GM19099 (cell line): Measurements from ENCODE around the gene ZNF865.

Source experiments
- POLR2A ChIP-seq: IDR thresholded peaks from 3 replicates; pipeline ENCODE4 v1.6.1; 2011; ENCODE audit warnings: low read depth; ENCODE audit not compliant: insufficient read length; ENCODE audit errors: extremely low read depth

The ZNF865 gene

DNA sequence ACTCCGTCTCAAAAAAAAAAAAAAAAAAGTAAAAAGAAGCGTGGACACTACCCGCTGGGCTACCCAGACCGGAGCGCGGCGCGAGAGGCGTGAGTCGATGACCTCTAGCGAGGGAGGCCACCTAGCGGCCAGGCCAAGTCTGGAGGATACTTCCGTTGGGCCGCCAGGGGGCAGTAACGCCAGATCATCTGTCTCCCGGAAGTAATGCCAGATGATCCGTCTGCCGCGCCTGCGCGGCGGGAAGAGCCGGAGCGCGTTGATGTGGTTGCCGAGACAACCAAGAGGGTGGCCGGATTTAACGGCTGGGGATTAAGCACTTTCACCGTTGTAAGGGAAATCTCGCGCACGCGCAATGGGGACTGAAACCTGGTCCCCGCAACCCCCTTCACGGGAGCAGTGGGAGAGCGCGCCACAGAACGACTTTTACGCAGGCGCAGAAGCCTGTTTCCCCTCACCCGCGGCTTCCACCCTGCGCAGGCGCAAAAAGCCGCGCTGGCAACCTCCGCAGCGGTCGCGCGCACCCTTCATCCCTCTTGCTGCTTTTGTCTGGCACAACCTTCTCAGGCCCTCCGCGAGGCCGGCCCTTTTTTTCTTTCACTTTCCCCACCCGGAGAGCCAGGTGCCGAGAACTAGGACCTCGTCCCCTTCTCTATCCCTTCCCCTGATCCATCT, 48.3 kb downstream of the ZNF865 start:
- TF ChIP-seq POLR2A = peak; percentile 92

DNA sequence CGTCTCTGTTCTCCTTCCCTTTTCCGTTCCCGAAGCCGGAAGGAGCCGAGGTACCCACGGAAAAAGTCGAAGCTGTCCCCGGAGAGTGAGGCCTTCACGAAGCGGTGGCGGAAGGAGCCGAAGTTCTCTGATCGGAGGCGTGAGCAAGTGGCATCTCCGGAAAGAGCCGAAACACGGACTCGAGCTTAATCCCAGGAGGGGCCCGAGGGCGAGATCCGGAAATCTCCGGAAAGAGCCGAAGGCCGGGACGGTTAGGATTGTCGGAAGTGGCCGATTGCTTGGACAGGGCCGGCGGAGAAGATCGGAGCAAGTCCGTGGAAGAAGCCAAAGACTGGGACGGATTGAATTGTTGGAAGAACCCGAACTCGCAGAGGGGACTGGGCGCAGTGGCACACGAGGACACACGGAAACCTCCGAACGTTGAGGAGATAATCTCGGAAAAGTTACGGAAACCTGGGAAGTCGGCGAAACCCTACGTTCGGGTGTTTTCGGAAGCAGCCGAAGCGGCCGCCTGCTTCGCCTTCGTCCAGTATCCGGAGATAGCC, 48.9 kb downstream of the ZNF865 start:
- no peak for TF ChIP-seq POLR2A

DNA sequence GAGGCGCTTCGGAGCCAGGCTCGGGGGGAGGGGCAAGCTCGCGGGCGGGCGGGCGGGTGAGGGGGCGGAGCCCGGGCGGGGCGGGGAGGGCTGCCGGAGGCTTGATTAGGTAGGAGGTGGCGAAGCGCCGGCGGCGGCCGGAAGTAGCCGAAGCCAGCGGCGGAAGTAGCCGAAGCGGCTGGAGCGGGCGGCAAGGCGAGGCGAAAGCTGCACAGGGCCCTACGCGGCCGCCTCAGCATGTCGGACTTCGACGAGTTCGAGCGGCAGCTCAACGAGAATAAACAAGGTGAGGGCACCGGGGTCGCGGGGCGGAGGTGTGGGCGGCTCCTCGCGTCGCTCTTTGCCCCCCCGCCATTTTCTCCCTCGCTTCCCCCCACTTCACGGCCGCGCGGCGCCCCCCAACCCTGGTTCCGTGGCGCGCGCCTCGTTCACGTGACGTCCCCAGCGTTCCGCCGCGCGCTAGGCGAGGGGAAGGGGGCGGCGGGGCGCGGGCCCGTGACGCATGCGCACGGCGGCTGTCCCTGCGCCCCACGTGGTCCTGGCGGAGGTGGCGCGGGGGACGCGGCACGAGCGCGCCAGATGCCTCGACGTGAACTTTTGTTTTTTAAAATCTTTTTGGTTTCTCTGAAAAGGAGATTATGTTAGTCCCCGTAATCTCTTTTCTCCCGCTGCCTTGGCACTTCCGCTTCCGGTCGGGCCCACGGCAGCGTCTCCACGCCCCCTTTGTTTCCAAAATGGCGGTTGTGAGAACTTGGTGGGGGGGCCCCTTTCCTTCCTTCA, 49.6 kb downstream of the ZNF865 start, which contains the start of gene U2AF2:
Gene U2AF2 (plus strand): TSS at position 168 of the 780 bp plus-strand sequence. CDS start 70 bp downstream, at position 238.
- peak; percentile 84 for TF ChIP-seq POLR2A

DNA sequence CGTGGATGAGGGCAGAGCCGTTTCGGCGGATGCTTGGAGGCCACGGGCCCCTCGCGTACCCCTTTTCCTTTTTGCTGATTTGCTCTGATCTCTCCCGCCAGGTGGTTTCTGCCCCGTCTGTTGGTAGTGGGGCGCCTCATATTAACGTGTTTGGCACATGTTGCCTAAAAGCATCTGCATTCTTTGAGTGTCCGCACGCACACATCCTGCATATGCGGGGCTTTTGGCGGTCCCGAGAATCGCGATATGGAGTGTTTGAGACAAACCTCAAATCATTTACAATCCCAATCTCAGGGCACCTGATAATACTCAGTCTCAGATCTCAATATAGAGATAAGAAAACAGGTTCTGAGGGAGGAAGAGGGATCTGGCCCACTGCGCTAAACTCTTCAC, 50.2 kb downstream of the ZNF865 start:
- TF ChIP-seq POLR2A = no peak

DNA sequence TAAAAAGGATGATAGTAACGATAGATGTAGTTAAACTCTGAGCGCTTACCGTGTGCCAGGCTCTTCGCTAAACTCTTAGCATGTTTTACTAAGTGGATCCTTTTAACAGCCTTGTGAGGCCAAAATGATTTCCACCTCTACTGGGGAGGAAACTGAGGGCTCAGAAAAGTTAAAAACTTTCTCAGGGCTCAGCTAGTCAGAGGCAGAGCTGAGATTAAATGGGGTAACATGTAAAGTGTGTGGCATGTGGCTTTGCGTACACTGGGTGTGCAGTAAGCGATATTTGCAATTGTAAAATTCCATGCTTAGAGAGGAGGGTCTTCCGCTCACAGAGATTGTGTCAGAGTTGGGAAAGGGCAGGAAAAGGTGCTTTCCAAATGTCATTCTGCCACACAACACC, 51.1 kb downstream of the ZNF865 start:
- no peak for TF ChIP-seq POLR2A

DNA sequence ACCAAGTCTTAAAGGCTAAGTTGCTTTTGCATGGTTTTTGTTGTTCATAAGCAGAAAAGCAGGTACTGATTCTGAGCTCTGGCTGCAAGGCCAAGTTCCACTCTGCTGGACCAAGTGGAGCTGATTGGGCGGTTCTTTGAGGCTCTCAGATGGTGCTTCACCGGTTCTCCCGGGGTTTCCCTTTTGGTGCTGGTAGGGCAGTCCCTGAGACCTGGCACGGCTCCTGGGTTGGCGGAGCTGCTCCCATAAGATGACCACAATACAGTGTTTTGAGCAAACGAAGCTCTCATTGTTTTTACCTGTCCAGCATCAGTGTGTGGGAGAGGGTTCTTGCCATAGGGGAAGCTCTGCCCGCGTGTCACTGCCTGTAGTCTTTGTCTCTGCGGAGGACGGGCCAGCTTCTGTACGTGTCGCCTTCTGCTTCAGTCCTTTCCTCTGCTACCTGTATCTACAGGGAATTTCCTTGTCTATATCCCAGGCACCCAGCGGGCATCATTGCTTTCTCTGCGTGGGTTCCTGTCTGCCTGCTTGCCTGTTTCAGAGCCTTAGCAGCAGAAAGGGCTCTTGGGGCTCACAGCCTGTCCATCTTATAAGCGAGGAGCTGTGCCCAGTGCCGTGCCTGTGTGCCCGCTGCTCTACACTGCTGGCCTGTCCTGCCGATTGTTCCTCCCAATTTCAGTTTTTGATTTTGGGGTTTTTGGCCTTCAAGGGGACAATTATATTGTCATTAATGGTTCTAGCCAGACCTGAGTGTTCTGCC, 51.7 kb downstream of the ZNF865 start:
- no peak for TF ChIP-seq POLR2A

DNA sequence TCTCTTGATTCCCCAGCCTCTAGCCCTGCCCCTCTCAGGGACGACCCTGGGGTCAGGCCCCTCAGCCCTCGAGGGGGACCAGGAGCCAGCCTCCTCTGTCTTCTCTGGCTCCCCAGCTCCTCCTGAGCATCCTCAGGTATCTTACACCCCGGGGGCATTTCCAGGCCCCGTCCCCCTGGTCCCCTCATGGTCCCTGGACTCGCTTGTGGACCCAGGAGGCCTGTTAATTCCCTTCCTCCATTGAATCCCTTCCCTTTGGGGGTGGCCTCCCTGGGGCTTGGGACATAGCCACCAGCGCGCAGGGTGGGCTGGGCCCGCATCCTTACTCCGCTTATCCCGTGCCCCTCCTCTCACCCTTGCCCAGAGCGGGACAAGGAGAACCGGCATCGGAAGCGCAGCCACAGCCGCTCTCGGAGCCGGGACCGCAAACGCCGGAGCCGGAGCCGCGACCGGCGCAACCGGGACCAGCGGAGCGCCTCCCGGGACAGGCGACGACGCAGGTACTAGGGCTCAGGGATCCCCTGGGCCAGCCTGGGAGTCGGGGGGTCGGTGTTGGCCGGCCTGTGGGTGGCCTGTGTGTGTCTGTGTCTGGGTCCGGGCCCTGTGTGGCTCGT, 53.5 kb downstream of the ZNF865 start:
- TF ChIP-seq POLR2A = no peak

DNA sequence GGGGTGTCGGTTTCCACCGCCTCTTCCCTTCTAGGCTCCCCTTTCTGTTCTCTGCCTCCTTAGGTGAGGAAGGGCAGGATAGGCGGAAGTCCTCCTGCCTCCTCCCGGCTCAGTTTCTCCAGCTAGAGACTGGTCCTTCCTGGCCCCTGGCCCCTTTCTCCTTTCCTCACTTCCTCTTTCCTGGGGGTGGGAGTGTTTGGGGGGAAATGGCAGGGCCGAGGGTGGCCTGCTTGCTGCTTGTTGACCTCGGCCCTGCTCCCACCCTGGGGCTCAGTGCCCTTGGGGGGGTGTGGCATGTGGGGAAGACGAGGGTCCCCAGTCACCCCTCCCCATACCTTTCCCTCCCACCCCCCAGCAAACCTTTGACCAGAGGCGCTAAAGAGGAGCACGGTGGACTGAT, 54.4 kb downstream of the ZNF865 start:
- no peak for TF ChIP-seq POLR2A

DNA sequence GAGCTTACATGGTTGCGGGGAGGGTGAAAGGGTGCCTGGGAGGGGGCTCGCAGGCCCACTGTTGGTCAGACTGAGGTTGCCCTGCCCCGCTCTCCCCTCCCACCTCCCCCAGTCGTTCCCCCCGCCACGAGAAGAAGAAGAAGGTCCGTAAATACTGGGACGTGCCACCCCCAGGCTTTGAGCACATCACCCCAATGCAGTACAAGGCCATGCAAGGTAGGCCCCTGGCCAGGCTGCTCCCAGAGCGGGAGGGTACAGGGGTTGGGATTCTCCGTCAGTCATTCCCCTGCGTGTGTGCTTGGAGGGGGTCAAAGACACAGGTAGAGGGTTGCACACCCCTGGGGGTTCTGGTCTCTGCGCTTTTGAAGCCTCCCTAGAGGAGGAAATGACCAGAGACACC, 55.0 kb downstream of the ZNF865 start:
- TF ChIP-seq POLR2A = no peak

DNA sequence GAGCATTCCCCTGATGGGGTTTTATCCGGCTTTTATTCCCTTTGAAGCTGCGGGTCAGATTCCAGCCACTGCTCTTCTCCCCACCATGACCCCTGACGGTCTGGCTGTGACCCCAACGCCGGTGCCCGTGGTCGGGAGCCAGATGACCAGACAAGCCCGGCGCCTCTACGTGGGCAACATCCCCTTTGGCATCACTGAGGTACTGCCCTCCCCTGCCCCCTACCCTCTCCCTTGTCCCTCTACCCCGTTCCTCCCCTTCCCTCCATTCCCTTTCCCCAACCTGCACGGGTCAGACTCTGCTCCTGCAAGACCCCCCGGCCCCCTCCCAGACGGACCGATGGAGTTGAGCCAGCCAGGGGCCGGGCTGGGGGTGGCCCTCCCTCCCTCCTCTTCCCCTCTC, 55.5 kb downstream of the ZNF865 start:
- no peak for TF ChIP-seq POLR2A

DNA sequence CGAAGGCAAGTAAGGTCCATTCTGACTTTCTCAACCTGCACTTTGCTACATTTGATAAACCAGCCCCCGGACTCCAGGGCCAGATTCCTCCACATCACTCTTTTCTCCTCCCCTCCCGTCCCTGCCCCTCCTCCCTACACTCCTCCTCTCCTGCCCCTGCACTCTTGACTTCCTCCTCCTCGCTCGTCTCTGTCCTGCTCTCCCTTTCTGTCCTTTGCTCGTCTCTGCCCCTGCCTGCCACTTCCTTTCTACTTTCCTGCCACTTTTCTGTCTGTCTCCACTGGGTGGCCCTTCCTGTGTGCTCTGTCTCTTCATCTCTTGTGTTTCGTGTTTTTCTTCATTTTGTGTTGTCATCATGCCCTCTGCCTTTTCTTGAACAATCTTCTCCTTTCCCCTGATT, 56.4 kb downstream of the ZNF865 start:
- TF ChIP-seq POLR2A = no peak

DNA sequence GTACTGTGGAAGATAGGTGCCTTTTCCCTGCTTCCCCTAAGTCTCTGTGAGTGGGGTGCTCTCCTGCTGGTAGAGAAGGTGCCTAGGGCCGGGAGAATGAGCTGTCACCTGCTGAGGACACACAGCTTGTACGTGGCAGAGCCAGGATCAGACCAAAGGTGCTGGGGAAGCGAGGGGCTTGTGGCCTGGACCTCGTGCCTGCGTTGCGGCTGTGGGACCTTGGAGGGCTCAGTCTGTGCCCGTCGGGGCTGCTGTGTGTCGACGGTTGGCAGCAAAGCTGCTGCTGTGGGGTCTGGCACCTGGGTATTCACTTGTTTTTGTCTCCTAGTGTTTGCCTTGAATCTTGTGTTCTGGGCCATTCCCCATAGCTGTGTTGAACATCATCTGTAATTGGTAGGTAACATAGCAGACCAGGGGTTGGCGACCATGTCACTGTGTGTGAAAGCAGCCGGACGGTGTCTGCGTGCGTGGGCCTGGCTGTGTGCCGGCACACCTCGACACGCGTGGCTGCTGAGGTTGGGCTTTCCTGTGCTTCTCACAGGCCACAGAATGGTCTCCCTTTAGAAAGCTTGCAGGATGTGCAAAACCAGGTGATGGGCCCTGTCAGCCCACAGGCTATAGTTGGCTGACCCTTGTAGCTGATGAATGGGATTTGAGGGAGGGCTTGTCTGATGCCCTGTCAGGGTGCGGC, 58.5 kb downstream of the ZNF865 start:
- TF ChIP-seq POLR2A = no peak

DNA sequence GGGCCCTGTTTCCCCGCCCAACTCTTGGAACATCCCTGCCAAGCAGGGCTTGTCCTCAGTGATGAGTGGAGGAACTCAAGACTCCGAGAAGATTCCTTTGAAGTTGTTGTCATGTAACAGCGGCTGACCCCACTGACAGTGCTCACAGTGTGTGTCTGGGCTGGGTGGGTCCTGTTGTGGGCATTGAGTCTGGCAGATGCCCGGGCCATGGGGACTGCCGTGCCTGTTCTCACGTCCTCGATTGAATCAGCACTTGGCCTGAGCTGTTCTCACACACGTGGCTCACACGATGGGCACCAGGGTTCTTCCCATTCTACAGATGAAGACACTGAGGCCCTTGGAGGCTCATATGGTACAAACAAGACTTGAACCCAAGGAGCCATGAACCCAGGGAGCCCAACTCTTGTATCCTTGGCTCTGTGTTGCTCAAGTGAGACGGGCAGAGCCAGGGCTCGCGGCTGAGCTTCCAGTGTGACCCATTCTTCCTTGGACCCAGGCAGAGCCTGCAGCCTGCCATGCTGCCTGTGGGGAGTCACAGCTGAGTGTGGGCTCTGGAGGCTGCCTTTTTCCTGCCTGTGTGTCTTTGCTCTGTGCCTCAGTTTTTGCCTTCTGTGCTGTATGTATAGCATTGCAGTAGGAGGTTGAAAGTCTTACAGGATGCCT, 61.0 kb downstream of the ZNF865 start:
- no peak for TF ChIP-seq POLR2A
